ENCODE data around the gene GTSE1.

GTSE1 gene

GRCh38 chr22:46292173-46292572 is 4.5 kb upstream of the GTSE1 start:
- no peak for DNase-seq (ENCODE audit: low read depth, low spot score)
- H3K4me3 ChIP-seq (ENCODE audit: low read depth, low read length), result no peak overlapping the region
- CTCF ChIA-PET, result interaction anchor here (1.3 kb wide), 1 partner anchor 10 kb away, joined by 3 read pairs; no protein-coding TSS in a partner anchor
- TF ChIP-seq CTCF (IDR thresholded peaks at IDR 0.05; ENCODE audit: insufficient read depth, low read length, missing control alignments), result no peak
- POLR2A ChIA-PET, result no interaction called here

GRCh38 chr22:46292732-46293131 is 3.9 kb upstream of the GTSE1 start:
- ChIA-PET CTCF (interaction anchor here (1.3 kb wide), 1 partner anchor 11 kb away, joined by 3 read pairs; no protein-coding TSS in a partner anchor), POLR2A (no interaction called here)
- no peak overlapping the region for H3K4me3 ChIP-seq (ENCODE audit: low read depth, low read length)
- no peak for DNase-seq (ENCODE audit: low read depth, low spot score)
- TF ChIP-seq CTCF (IDR thresholded peaks at IDR 0.05; ENCODE audit: insufficient read depth, low read length, missing control alignments), result no peak

- POLR2A ChIA-PET, result interaction anchor here (0.7 kb wide), 1 partner anchor 298 kb away, joined by 3 read pairs; no protein-coding TSS in a partner anchor
- no peak overlapping the region for H3K4me3 ChIP-seq (ENCODE audit: low read depth, low read length)
- CTCF ChIA-PET, result interaction anchor here (0.6 to 1.3 kb wide), 2 partner anchors 12 to 37 kb away, joined by 3 read pairs; no protein-coding TSS in a partner anchor
- peak; percentile 21 for DNase-seq (ENCODE audit: low read depth, low spot score)
- no peak for TF ChIP-seq CTCF (IDR thresholded peaks at IDR 0.05; ENCODE audit: insufficient read depth, low read length, missing control alignments)
These were observed 3.0 kb upstream of the GTSE1 start for GRCh38 chr22:46293577-46294260.

- CTCF ChIA-PET, result interaction anchor here (0.8 to 3.2 kb wide), 4 partner anchors 170 to 299 kb away, joined by 3 to 17 read pairs (median 3); no protein-coding TSS in a partner anchor
- no peak for DNase-seq (ENCODE audit: low read depth, low spot score)
- POLR2A ChIA-PET, result no interaction called here
- TF ChIP-seq CTCF (IDR thresholded peaks at IDR 0.05; ENCODE audit: insufficient read depth, low read length, missing control alignments), result no peak
- H3K4me3 ChIP-seq (ENCODE audit: low read depth, low read length), result no peak overlapping the region
These were observed 1.9 kb upstream of the GTSE1 start for GRCh38 chr22:46294784-46295183.

- no peak for TF ChIP-seq CTCF (IDR thresholded peaks at IDR 0.05; ENCODE audit: insufficient read depth, low read length, missing control alignments)
- ChIA-PET CTCF (interaction anchor here (0.8 to 3.2 kb wide), 5 partner anchors 171 to 299 kb away, joined by 3 to 17 read pairs (median 3); no protein-coding TSS in a partner anchor), POLR2A (interaction anchor here (1.3 kb wide), 1 partner anchor 28 kb away, joined by 6 read pairs; the partner anchor contains the start of gene TTC38)
- peak overlapping the region; percentile 71; the same call in 1 of the 2 replicates for H3K4me3 ChIP-seq (ENCODE audit: low read depth, low read length)
- DNase-seq (ENCODE audit: low read depth, low spot score), result no peak
These were observed 1.2 kb upstream of the GTSE1 start for GRCh38 chr22:46295277-46295971.

Data from AG04449 (cell line).